Keratinocyte (primary cell): ENCODE measurements around the gene ARHGAP6.

ENCODE experiments used
- CTCF ChIP-seq, 3 experiments: IDR thresholded peaks in 1 of 3; conservative IDR thresholded peaks in 1 of 3; optimal IDR thresholded peaks in 1 of 3; 2 replicates in 2 of 3; 3 replicates in 1 of 3; pipeline versions ENCODE3 to v1.5.1; 2011; ENCODE audit warnings: low read length in 3 of 3, mild to moderate bottlenecking in 3 of 3, moderate library complexity in 2 of 3, control low read depth in 1 of 3, inconsistent platforms in 1 of 3; ENCODE audit not compliant: insufficient read depth in 2 of 3; ENCODE audit errors: extremely low read depth in 1 of 3
- EZH2 ChIP-seq: IDR thresholded peaks from one replicate; pipeline ENCODE4 v1.6.1; 2012; ENCODE audit warnings: inconsistent platforms, mild to moderate bottlenecking, low read length, moderate library complexity

- TF ChIP-seq CTCF (optimal IDR thresholded peaks at IDR 0.05 in 1 of 3, IDR thresholded peaks at IDR 0.05 in 1 of 3, conservative IDR thresholded peaks at IDR 0.05 in 1 of 3; ENCODE audit: extremely low read depth in 1 of 3, insufficient read depth in 2 of 3, low read length in 3 of 3) = no peak
- TF ChIP-seq EZH2 = no peak
Observed at GRCh38 chrX:11474021-11474420, 191.7 kb downstream of the ARHGAP6 start.
